OCI-LY1 (cell line): ENCODE measurements around the gene BHLHE23.

Experiments
- EZH2 ChIP-seq: fragments of 200-600 bp; sonication (generic), shearing (Covaris generic); IDR thresholded peaks from 2 replicates; pipeline ENCODE4 v1.8.0; 2017; ENCODE audit warnings: borderline replicate concordance, mixed run types, mild to moderate bottlenecking, antibody characterized with exemption, low read length, moderate library complexity, mixed read lengths
- TF ChIP-seq, protein P1 (sequence below): fragments of 200-600 bp; sonication (generic), shearing (Covaris generic); IDR thresholded peaks from 2 replicates; pipeline ENCODE4 v1.5.1; 2017; ENCODE audit warnings: mild to moderate bottlenecking, antibody characterized with exemption, low read length, moderate library complexity, mixed read lengths

DNA sequence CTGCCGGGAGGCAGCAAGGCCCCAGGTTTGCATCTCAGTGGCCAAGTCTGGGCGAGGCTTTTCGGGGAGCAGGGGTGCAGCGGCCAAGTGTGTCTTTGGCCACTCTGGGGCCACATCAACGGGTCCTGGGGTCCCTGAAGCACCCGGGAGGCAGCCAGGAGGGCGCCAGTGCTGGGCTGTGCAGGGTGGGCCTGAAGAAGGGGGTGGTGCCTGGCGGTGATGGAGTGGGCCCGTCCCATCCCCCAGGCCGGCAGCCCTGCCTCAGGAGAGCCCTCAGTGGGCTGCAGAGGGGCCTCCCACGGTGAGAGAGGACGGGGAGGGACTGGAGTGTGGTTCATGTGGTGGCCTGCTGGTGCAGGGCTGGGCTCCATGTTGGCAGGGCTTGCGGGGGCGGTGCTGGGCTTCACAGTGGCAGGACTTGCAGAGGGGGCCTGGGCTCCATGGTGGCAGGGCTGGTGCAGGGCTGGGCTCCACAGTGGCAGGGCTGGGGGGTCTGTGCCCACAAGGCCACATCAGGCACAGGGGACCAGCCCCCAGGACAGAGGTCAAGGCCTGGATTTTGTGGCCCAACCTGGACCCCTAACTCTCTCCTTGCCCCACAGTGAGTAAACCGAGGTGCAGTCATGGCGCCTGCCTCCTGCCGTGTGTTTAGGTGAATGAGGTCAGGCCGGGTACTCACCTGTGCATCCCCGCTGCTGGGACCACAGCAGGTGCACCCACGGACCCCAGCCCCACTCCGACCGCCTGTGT, 10.5 kb upstream of the BHLHE23 start:
- TF ChIP-seq, protein P1, sequence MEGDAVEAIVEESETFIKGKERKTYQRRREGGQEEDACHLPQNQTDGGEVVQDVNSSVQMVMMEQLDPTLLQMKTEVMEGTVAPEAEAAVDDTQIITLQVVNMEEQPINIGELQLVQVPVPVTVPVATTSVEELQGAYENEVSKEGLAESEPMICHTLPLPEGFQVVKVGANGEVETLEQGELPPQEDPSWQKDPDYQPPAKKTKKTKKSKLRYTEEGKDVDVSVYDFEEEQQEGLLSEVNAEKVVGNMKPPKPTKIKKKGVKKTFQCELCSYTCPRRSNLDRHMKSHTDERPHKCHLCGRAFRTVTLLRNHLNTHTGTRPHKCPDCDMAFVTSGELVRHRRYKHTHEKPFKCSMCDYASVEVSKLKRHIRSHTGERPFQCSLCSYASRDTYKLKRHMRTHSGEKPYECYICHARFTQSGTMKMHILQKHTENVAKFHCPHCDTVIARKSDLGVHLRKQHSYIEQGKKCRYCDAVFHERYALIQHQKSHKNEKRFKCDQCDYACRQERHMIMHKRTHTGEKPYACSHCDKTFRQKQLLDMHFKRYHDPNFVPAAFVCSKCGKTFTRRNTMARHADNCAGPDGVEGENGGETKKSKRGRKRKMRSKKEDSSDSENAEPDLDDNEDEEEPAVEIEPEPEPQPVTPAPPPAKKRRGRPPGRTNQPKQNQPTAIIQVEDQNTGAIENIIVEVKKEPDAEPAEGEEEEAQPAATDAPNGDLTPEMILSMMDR: no peak
- no peak for TF ChIP-seq EZH2
